ENCODE measurements around the gene COPS3. TPM values are rescaled to one million over a fixed set of nuclear protein-coding genes. Genes with fewer than 3 reads are reported as not detected.
A peak's percentile ranks its signal among the peaks of the same experiment; 100 is the strongest.
"Not testable (repeated sequence)": the region's sequence is repeated elsewhere in the genome, so short reads cannot be mapped to it uniquely, and the experiment has no call there.

The COPS3 gene
- total RNA-seq, 1 experiment from 2014 or later, result 113 TPM

DNA sequence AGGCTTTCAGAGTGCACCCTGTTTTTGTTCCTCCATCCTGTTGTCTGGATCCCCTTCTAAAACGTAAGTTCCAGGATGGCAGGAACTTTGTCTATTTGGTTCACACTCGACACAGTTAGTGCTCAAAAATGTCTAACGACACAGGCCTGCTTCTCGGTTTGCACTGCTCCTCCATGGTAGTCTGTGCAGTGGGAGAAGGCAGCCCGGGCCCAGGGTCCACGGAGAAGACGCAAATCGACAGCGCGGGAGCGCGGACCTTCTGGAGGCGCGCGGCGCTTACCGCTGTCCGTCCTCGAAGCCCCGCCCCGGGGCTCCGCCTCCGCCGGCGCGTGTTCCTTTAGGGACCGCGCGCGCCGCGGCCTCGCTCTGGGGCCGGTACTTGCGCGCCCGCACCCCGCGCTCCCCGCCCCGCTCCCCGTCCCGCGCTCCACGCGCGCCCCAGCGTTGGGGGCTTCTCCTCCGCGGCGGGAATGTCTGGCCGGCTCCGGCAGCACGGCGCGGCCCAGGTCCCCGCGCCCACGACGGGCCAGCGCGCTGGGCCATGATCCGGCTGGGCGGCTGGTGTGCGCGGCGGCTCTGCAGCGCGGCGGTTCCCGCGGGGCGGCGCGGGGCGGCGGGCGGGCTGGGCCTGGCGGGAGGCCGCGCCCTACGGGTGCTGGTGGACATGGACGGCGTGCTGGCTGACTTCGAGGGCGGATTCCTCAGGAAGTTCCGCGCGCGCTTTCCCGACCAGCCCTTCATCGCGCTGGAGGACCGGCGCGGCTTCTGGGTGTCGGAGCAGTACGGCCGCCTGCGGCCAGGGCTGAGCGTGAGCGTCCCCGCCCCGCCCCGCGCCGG lies 22.2 kb upstream of the COPS3 start, which contains the start of gene NT5M:
TSS of gene NT5M (plus strand) at position 364 of the 837 bp plus-strand sequence. CDS start at position 542, 178 bp downstream.
- H2AK5ac ChIP-seq (ENCODE audit: insufficient read length, low read length), result no peak within 1 kb of the TSS
- peak within 1 kb of the TSS; percentile 83 for H3K4me2 ChIP-seq (ENCODE audit: insufficient read depth, insufficient read length, low read length)
- Mint-ChIP-seq H3K27ac (peak within 1 kb of the TSS; percentile 83 to 92 (median 90); a peak in 5 of 7 replicates), H3K9me3 (no peaks in the 10 kb centered on the region), H3K27me3 (ENCODE audit: low read depth) (peaks cover 11% of the 10 kb centered on the region), H3K4me3 (peak within 1 kb of the TSS; percentile 81 to 93), H3K4me1 (peaks cover 20 to 30% of the 10 kb centered on the region in 2 experiments), H3K36me3 (ENCODE audit: insufficient read depth in 1 of 3, low read depth in 3 of 3) (peaks cover 0 to 4% (median 1%) of the 10 kb centered on the region in 3 experiments; a peak in 2 of 7 replicates)
- H2AFZ ChIP-seq (ENCODE audit: low read length), result peak within 1 kb of the TSS; percentile 68
- WGBS (ENCODE audit: extremely low coverage, insufficient read length, low lambda C conversion rate), result no CpG with 5 or more reads among the region's 107 CpGs
- H3K23ac ChIP-seq (ENCODE audit: insufficient read length, low read depth, low read length), result no peak within 1 kb of the TSS
- no peak within 1 kb of the TSS for H2BK12ac ChIP-seq (ENCODE audit: insufficient read length, low read depth, low read length)
- H4K8ac ChIP-seq (replicated peaks; ENCODE audit: insufficient read length, low read depth, low read length), result no peak within 1 kb of the TSS
- H3K79me2 ChIP-seq (ENCODE audit: insufficient read depth, low read length), result no peaks in the 10 kb centered on the region
- no peak within 1 kb of the TSS for H4K5ac ChIP-seq (ENCODE audit: insufficient read length, low read depth, low read length)
- H3K4ac ChIP-seq (ENCODE audit: low read depth, low read length), result no peak within 1 kb of the TSS
- no peak within 1 kb of the TSS for H3K18ac ChIP-seq (ENCODE audit: insufficient read length, low read depth, low read length)
- H3K27ac ChIP-seq (ENCODE audit: insufficient read length, low read depth, low read length), result no peak within 1 kb of the TSS
- no peaks in the 10 kb centered on the region for H3K79me1 ChIP-seq (ENCODE audit: insufficient read depth, low read depth, low read length, poor library complexity, severe bottlenecking)
- H3K4me1 ChIP-seq (ENCODE audit: insufficient read depth, low read length), result no peaks in the 10 kb centered on the region
- H3K27me3 ChIP-seq (ENCODE audit: insufficient read depth, low read length), result no peaks in the 10 kb centered on the region
- no peak within 1 kb of the TSS for H2BK20ac ChIP-seq (ENCODE audit: low read depth, low read length, poor library complexity, severe bottlenecking)
- H3K9ac ChIP-seq (ENCODE audit: extremely low read depth, insufficient read length, low read length), result peak within 1 kb of the TSS; percentile 69
- no peaks in the 10 kb centered on the region for H3K9me3 ChIP-seq (ENCODE audit: control insufficient read depth, low read depth, low read length)
- H4K20me1 ChIP-seq (ENCODE audit: control insufficient read depth, insufficient read depth, insufficient read length), result no peaks in the 10 kb centered on the region
- no peak within 1 kb of the TSS for H2BK15ac ChIP-seq (ENCODE audit: low read depth, low read length)
- no peak within 1 kb of the TSS for H4K91ac ChIP-seq (ENCODE audit: insufficient read length, low read depth, low read length)
- no peak within 1 kb of the TSS for H2BK5ac ChIP-seq (ENCODE audit: insufficient read length, low read length)
- no peaks in the 10 kb centered on the region for H3K23me2 ChIP-seq (ENCODE audit: insufficient read length, low read depth, low read length, poor library complexity, severe bottlenecking)
- peak; percentile 82 for DNase-seq
- no peak within 1 kb of the TSS for H3K56ac ChIP-seq (ENCODE audit: insufficient read length, low read depth, low read length)
- no peak for TF ChIP-seq CTCF (conservative IDR thresholded peaks at IDR 0.05)
- no peak within 1 kb of the TSS for H2BK120ac ChIP-seq (ENCODE audit: low read depth, low read length, poor library complexity, severe bottlenecking)
- H3T11ph ChIP-seq (ENCODE audit: low read length), result no peak within 1 kb of the TSS
- H3K14ac ChIP-seq (ENCODE audit: insufficient read depth, low read length), result peak within 1 kb of the TSS; percentile 64; the same call in 1 of the 2 replicates

GRCh38 chr17:17301659-17302058 lies 20.6 kb upstream of the COPS3 start:
- not testable (repeated sequence) for H3K9ac ChIP-seq (ENCODE audit: extremely low read depth, insufficient read length, low read length); H2AK5ac ChIP-seq (ENCODE audit: insufficient read length, low read length); H3K27ac ChIP-seq (ENCODE audit: insufficient read length, low read depth, low read length); H3K36me3 Mint-ChIP-seq (ENCODE audit: insufficient read depth in 1 of 3, low read depth in 3 of 3); H2BK15ac ChIP-seq (ENCODE audit: low read depth, low read length); H2BK12ac ChIP-seq (ENCODE audit: insufficient read length, low read depth, low read length); H3K18ac ChIP-seq (ENCODE audit: insufficient read length, low read depth, low read length); H3K4ac ChIP-seq (ENCODE audit: low read depth, low read length); H3K14ac ChIP-seq (ENCODE audit: insufficient read depth, low read length); H4K5ac ChIP-seq (ENCODE audit: insufficient read length, low read depth, low read length); H2AFZ ChIP-seq (ENCODE audit: low read length); H3K27me3 ChIP-seq (ENCODE audit: insufficient read depth, low read length); H2BK20ac ChIP-seq (ENCODE audit: low read depth, low read length, poor library complexity, severe bottlenecking); H4K20me1 ChIP-seq (ENCODE audit: control insufficient read depth, insufficient read depth, insufficient read length); H3T11ph ChIP-seq (ENCODE audit: low read length); H3K9me3 ChIP-seq (ENCODE audit: control insufficient read depth, low read depth, low read length); H4K91ac ChIP-seq (ENCODE audit: insufficient read length, low read depth, low read length); H4K8ac ChIP-seq (replicated peaks; ENCODE audit: insufficient read length, low read depth, low read length); H3K9me3 Mint-ChIP-seq; H2BK5ac ChIP-seq (ENCODE audit: insufficient read length, low read length); H3K56ac ChIP-seq (ENCODE audit: insufficient read length, low read depth, low read length); H2BK120ac ChIP-seq (ENCODE audit: low read depth, low read length, poor library complexity, severe bottlenecking); H3K79me1 ChIP-seq (ENCODE audit: insufficient read depth, low read depth, low read length, poor library complexity, severe bottlenecking); H3K79me2 ChIP-seq (ENCODE audit: insufficient read depth, low read length); H3K4me1 ChIP-seq (ENCODE audit: insufficient read depth, low read length); DNase-seq; H3K23me2 ChIP-seq (ENCODE audit: insufficient read length, low read depth, low read length, poor library complexity, severe bottlenecking); H3K23ac ChIP-seq (ENCODE audit: insufficient read length, low read depth, low read length)
- Mint-ChIP-seq H3K27ac (peak overlapping the region in 2 of 3 experiments; percentile 74 to 82; a peak in 2 of 7 replicates), H3K27me3 (ENCODE audit: low read depth) (peaks cover 11% of the 10 kb centered on the region), H3K4me3 (peak overlapping the region; percentile 64 to 93), H3K4me1 (peaks cover 20 to 33% of the 10 kb centered on the region in 2 experiments)
- H3K4me2 ChIP-seq (ENCODE audit: insufficient read depth, insufficient read length, low read length), result peak overlapping the region; percentile 54
- no CpG with 5 or more reads among the region's 11 CpGs for WGBS (ENCODE audit: extremely low coverage, insufficient read length, low lambda C conversion rate)
